CD4-positive, alpha-beta memory T cell (primary cell): ENCODE data around the gene CLSTN2. TPM values are rescaled to one million over a fixed set of nuclear protein-coding genes. Genes with fewer than 3 reads are reported as not detected.

Experiments
- CTCF ChIA-PET: fragments of 350-600 bp; sonication (Branson Sonifier 250); formaldehyde crosslinking; loops from one replicate; lab custom pipeline; 2021; ENCODE audit warnings: inconsistent platforms; ENCODE audit not compliant: partially characterized antibody; lab: Charles Lee
- POLR2A ChIA-PET: fragments of 350-600 bp; sonication (Branson Sonifier 250); formaldehyde crosslinking; loops from one replicate; lab custom pipeline; 2021; ENCODE audit not compliant: partially characterized antibody; lab: Charles Lee
- DNase-seq, 5 donors: peaks; one replicate each; pipeline versions ENCODE4 v3.0.0 to v3.0.0-alpha.2; 2020 to 2022; ENCODE audit warnings: mixed read lengths in 1 of 5
- H3K27ac ChIP-seq: one replicate; pipeline ENCODE4 v1.7.0; 2013; ENCODE audit warnings: low read depth, low read length
- H3K27me3 ChIP-seq: 2 replicates; pipeline ENCODE4 v1.7.0; 2013; ENCODE audit warnings: mild to moderate bottlenecking, low read length, moderate library complexity; ENCODE audit not compliant: insufficient read depth
- H3K36me3 ChIP-seq: 2 replicates; pipeline ENCODE4 v1.7.0; 2013; ENCODE audit warnings: mild to moderate bottlenecking, low read length, moderate library complexity; ENCODE audit not compliant: insufficient read depth
- H3K4me1 ChIP-seq: 2 replicates; pipeline ENCODE4 v1.7.0; 2013; ENCODE audit warnings: mild to moderate bottlenecking, low read length, moderate library complexity; ENCODE audit not compliant: insufficient read depth
- H3K4me3 ChIP-seq, 2 donors: one replicate each; pipeline ENCODE4 v1.7.0; 2013; ENCODE audit warnings: low read length in 2 of 2, mild to moderate bottlenecking in 1 of 2
- H3K9me3 ChIP-seq, 2 donors: one replicate each; pipeline ENCODE4 v1.7.0; 2013; ENCODE audit warnings: low read length in 2 of 2, control low read depth in 1 of 2; ENCODE audit not compliant: control insufficient read depth in 1 of 2
- H3K27ac Mint-ChIP-seq, 7 donors: one replicate each; pipeline ENCODE4 v1.8.0; 2020 to 2021; ENCODE audit warnings: mixed read lengths in 7 of 7, mild to moderate bottlenecking in 6 of 7, inconsistent platforms in 3 of 7, moderate library complexity in 3 of 7
- H3K27me3 Mint-ChIP-seq, 2 donors: one replicate each; pipeline ENCODE4 v1.8.0; 2020 to 2021; ENCODE audit warnings: mixed read lengths in 2 of 2
- H3K36me3 Mint-ChIP-seq, 2 donors: one replicate each; pipeline ENCODE4 v1.8.0; 2020 to 2021; ENCODE audit warnings: mixed read lengths in 2 of 2, inconsistent platforms in 1 of 2, mild to moderate bottlenecking in 1 of 2
- H3K4me1 Mint-ChIP-seq, 4 donors: one replicate each; pipeline ENCODE4 v1.8.0; 2020 to 2021; ENCODE audit warnings: mixed read lengths in 4 of 4, mild to moderate bottlenecking in 1 of 4
- H3K4me3 Mint-ChIP-seq, 8 donors: one replicate each; pipeline ENCODE4 v1.8.0; 2020 to 2021; ENCODE audit warnings: mixed read lengths in 8 of 8, mild to moderate bottlenecking in 7 of 8, moderate library complexity in 6 of 8, inconsistent platforms in 3 of 8
- H3K9me3 Mint-ChIP-seq, 8 donors: one replicate each; pipeline ENCODE4 v1.8.0; 2020 to 2021; ENCODE audit warnings: mixed read lengths in 8 of 8, mild to moderate bottlenecking in 5 of 8, inconsistent platforms in 3 of 8, moderate library complexity in 1 of 8
- intact Hi-C: fragments of 100-400 bp; cut with micrococcal nuclease; formaldehyde crosslinking; loops from one replicate; pipeline ENCODE4 v1.15.1; 2023
- polyA plus RNA-seq, 2 donors: library from polyadenylated mRNA; unstranded; fragments of 300-500 nt; fragmentation: Illumina TruSeq; gene quantifications; one replicate each; pipeline ENCODE4 v1.2.3, GENCODE V29; 2021
- total RNA-seq, 2 experiments: library from RNA; stranded (reverse); gene quantifications; one replicate each; pipeline ENCODE4 v1.2.3, GENCODE V29; 2021

Gene CLSTN2
- total and polyA plus RNA-seq, 4 experiments from 2014 or later = not detected

GRCh38 chr3:140153736-140154135 lies 218.8 kb downstream of the CLSTN2 start:
- ChIA-PET CTCF (no interaction called here), POLR2A (no interaction called here)
- H3K36me3 Mint-ChIP-seq = no peaks in the 10 kb centered on the region
- Histone ChIP-seq H3K27ac (no peak overlapping the region), H3K4me3 (no peak overlapping the region), H3K9me3 (no peaks in the 10 kb centered on the region), H3K36me3 (no peaks in the 10 kb centered on the region), H3K4me1 (no peaks in the 10 kb centered on the region), H3K27me3 (no peaks in the 10 kb centered on the region)
- no peak for DNase-seq
- intact Hi-C loops = no loop called here
- no peaks in the 10 kb centered on the region for H3K27me3 Mint-ChIP-seq
- H3K9me3 Mint-ChIP-seq = no peaks in the 10 kb centered on the region
- no peak overlapping the region for H3K4me3 Mint-ChIP-seq
- no peak overlapping the region for H3K27ac Mint-ChIP-seq
- no peaks in the 10 kb centered on the region for H3K4me1 Mint-ChIP-seq

- Histone ChIP-seq H3K4me1 (no peaks in the 10 kb centered on the region), H3K27me3 (no peaks in the 10 kb centered on the region), H3K9me3 (no peaks in the 10 kb centered on the region), H3K27ac (no peak overlapping the region), H3K36me3 (no peaks in the 10 kb centered on the region), H3K4me3 (no peak overlapping the region)
- ChIA-PET POLR2A (no interaction called here), CTCF (no interaction called here)
- no peaks in the 10 kb centered on the region for H3K4me1 Mint-ChIP-seq
- intact Hi-C loops = no loop called here
- DNase-seq = no peak
- peaks cover 0 to 2% of the 10 kb centered on the region in 2 donors for H3K27me3 Mint-ChIP-seq
- no peak overlapping the region for H3K4me3 Mint-ChIP-seq
- H3K9me3 Mint-ChIP-seq = no peaks in the 10 kb centered on the region
- H3K27ac Mint-ChIP-seq = no peak overlapping the region
- no peaks in the 10 kb centered on the region for H3K36me3 Mint-ChIP-seq
Observed at GRCh38 chr3:140157161-140157560, 222.2 kb downstream of the CLSTN2 start.

DNA sequence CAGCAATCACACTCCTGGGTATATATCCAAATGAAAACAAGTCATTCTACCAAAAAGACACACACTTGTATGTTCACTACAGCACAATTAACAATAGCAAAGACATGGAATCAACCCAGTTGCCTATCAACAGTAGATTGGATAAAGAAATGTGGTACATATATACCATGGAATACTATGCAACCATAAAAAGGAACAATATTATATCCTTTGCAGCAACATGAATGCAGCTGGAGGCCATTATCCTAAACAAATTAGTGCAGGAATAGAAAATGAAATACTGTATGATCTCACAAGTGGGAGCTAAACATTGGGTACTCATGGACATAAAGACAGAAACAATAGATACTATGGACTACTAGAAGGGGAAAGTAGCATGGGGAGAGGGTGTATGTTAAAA lies 224.7 kb downstream of the CLSTN2 start:
- ChIA-PET CTCF (no interaction called here), POLR2A (no interaction called here)

DNA sequence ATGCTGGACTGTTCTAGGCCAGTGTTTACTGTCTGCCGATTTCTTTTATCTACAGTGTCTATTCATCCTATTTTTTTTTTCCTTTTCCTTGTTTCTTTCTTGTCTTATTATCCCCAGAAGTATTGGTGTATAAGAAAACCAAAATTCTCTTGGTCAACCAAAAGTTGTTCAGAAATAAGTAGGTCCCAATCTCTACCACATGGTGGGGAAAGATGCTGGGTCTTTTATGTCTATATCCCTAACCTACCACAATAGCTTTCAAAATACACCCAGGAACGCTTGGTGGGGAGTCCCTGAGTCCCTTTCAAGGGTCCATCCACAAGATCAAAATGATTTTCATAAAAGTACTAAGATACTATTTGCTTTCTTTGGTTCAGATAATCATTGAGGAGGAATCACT lies 225.6 kb downstream of the CLSTN2 start:
- POLR2A ChIA-PET = no interaction called here
- Mint-ChIP-seq H3K27me3 (peaks cover 0 to 3% of the 10 kb centered on the region in 2 donors), H3K4me1 (no peaks in the 10 kb centered on the region), H3K27ac (no peak overlapping the region), H3K4me3 (no peak overlapping the region), H3K9me3 (peaks cover 0 to 1% (median 0%) of the 10 kb centered on the region in 8 donors), H3K36me3 (no peaks in the 10 kb centered on the region)
- intact Hi-C loops = no loop called here
- Histone ChIP-seq H3K27me3 (no peaks in the 10 kb centered on the region), H3K36me3 (no peaks in the 10 kb centered on the region), H3K4me3 (no peak overlapping the region), H3K27ac (no peak overlapping the region), H3K9me3 (no peaks in the 10 kb centered on the region), H3K4me1 (no peaks in the 10 kb centered on the region)
- CTCF ChIA-PET = no interaction called here
- DNase-seq = no peak

More for the DNA sequence above, 224.7 kb downstream of the CLSTN2 start:
- Histone ChIP-seq H3K27me3 (no peaks in the 10 kb centered on the region), H3K4me1 (no peaks in the 10 kb centered on the region), H3K27ac (no peak overlapping the region), H3K9me3 (no peaks in the 10 kb centered on the region), H3K4me3 (no peak overlapping the region), H3K36me3 (no peaks in the 10 kb centered on the region)
- H3K4me1 Mint-ChIP-seq = no peaks in the 10 kb centered on the region
- H3K36me3 Mint-ChIP-seq = no peaks in the 10 kb centered on the region
- no peak overlapping the region for H3K27ac Mint-ChIP-seq
- peaks cover 0 to 1% (median 0%) of the 10 kb centered on the region in 8 donors for H3K9me3 Mint-ChIP-seq
- DNase-seq = no peak
- H3K27me3 Mint-ChIP-seq = peaks cover 0 to 2% of the 10 kb centered on the region in 2 donors
- intact Hi-C loops = no loop called here
- H3K4me3 Mint-ChIP-seq = no peak overlapping the region

DNA sequence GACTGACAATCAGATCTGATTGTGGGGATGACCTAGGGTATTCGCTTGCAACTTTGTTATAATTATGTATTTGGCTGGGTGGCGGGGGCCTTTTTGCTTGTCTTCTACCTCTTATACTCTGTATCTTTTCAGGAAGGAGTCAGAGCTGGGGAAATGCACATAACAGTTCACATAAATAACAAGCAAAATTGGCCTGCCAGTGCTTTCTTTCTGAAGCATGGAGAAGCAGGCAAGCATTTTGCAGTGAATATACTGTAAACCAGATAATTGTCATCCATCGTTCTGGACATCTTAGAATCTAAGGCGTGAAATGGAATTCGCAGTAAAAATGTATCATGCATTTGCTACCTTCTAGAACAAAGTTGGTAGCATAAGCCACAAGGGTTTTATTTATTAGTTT lies 227.6 kb downstream of the CLSTN2 start:
- no peak overlapping the region for H3K27ac Mint-ChIP-seq
- no peaks in the 10 kb centered on the region for H3K36me3 Mint-ChIP-seq
- no peaks in the 10 kb centered on the region for H3K9me3 ChIP-seq
- H3K4me1 ChIP-seq = no peaks in the 10 kb centered on the region
- H3K4me3 ChIP-seq = no peak overlapping the region
- no peak for DNase-seq
- no peak overlapping the region for H3K4me3 Mint-ChIP-seq
- H3K36me3 ChIP-seq = no peaks in the 10 kb centered on the region
- peaks cover 0 to 3% (median 0%) of the 10 kb centered on the region in 8 donors for H3K9me3 Mint-ChIP-seq
- H3K27me3 Mint-ChIP-seq = peaks cover 0 to 3% of the 10 kb centered on the region in 2 donors
- intact Hi-C loops = no loop called here
- POLR2A ChIA-PET = no interaction called here
- H3K27ac ChIP-seq = no peak overlapping the region
- H3K27me3 ChIP-seq = no peaks in the 10 kb centered on the region
- no peaks in the 10 kb centered on the region for H3K4me1 Mint-ChIP-seq
- CTCF ChIA-PET = no interaction called here

DNA sequence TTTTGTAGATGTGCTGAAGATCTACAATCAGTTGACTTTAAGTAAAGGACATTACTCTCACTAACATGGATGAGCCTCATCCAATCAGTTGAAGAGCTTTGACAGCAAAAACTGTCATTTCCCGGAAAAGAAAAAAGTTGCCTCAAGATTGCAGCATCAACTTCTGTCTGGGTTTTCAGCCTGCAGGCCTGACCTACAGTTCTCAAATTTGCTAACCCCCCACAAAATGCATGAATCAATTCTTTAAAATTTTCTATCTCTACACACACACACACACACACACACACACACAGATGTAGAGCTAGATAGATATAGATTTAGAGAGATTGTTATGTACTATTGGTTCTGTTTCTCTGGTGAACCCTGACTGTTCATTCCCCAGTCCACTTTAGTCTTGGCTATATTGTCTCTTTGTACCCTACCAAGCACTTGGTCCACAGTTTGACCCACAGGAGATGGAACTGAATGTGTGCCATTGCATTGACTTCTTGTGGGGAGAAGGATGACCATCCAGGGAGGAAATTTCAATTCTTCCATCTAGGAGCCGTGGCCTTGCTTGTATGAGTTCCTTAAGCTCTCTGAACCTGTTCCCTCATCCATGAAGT lies 228.3 kb downstream of the CLSTN2 start:
- CTCF ChIA-PET = no interaction called here
- intact Hi-C loops = no loop called here

DNA sequence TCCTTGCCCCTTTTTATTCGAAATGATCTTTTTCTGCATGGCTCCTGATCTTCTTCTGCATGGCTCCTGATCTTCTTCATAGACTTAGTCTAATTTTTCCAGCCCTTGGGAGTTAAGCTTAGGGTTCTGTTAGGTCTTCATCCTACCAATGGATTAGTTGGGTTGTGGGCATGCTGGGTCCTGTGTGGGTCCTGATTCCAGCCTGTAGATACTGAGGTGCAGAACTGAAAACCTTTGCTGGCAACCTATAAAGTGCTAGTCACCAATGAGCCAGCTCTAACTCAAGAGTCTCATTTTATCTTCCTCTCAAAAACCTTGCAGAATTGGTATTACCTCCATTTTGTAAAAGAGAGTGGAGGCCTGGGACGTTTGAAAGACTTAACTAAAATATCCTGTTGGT lies 229.2 kb downstream of the CLSTN2 start:
- Mint-ChIP-seq H3K27ac (no peak overlapping the region), H3K9me3 (peaks cover 0 to 3% (median 0%) of the 10 kb centered on the region in 8 donors), H3K4me1 (no peaks in the 10 kb centered on the region), H3K4me3 (no peak overlapping the region), H3K36me3 (no peaks in the 10 kb centered on the region), H3K27me3 (peaks cover 0 to 3% of the 10 kb centered on the region in 2 donors)
- no peak for DNase-seq
- POLR2A ChIA-PET = no interaction called here
- no peak overlapping the region for H3K4me3 ChIP-seq
- H3K27me3 ChIP-seq = no peaks in the 10 kb centered on the region
- H3K9me3 ChIP-seq = no peaks in the 10 kb centered on the region
- no peaks in the 10 kb centered on the region for H3K4me1 ChIP-seq
- intact Hi-C loops = no loop called here
- no peak overlapping the region for H3K27ac ChIP-seq
- no peaks in the 10 kb centered on the region for H3K36me3 ChIP-seq
- CTCF ChIA-PET = no interaction called here

More for the DNA sequence above, 228.3 kb downstream of the CLSTN2 start:
- Histone ChIP-seq H3K9me3 (no peaks in the 10 kb centered on the region), H3K27me3 (no peaks in the 10 kb centered on the region), H3K27ac (no peak overlapping the region), H3K36me3 (no peaks in the 10 kb centered on the region), H3K4me1 (no peaks in the 10 kb centered on the region), H3K4me3 (no peak overlapping the region)
- Mint-ChIP-seq H3K4me3 (no peak overlapping the region), H3K27ac (no peak overlapping the region), H3K36me3 (no peaks in the 10 kb centered on the region), H3K9me3 (peaks cover 0 to 3% (median 0%) of the 10 kb centered on the region in 8 donors), H3K4me1 (no peaks in the 10 kb centered on the region), H3K27me3 (peaks cover 0 to 3% of the 10 kb centered on the region in 2 donors)
- no peak for DNase-seq
- POLR2A ChIA-PET = no interaction called here
